ENCODE data around the gene NCMAP. TPM values are rescaled to one million over a fixed set of nuclear protein-coding genes. Genes with fewer than 3 reads are reported as not detected.
"Not testable (repeated sequence)": the region's sequence is repeated elsewhere in the genome, so short reads cannot be mapped to it uniquely, and the experiment has no call there.

The NCMAP gene
- total RNA-seq, 2 donors from 2014 or later, result 0.72 to 2.7 TPM

- H3K9me3 ChIP-seq, result no peaks in the 10 kb centered on the region
- H3K4me1 ChIP-seq, result no peaks in the 10 kb centered on the region
- no peak overlapping the region for H3K9ac ChIP-seq (ENCODE audit: low read depth in 2 of 2, low read length in 2 of 2)
- no peaks in the 10 kb centered on the region for H3K36me3 ChIP-seq
- intact Hi-C loops (cut with DNase I), result no loop called here
- no peak overlapping the region for H3K27ac ChIP-seq
- no peak for DNase-seq
- H3K4me3 ChIP-seq, result no peak overlapping the region
- no peak for TF ChIP-seq CTCF (IDR thresholded peaks at IDR 0.05)
- no peaks in the 10 kb centered on the region for H3K27me3 ChIP-seq
Observed at GRCh38 chr1:24526045-24526444, 29.8 kb upstream of the NCMAP start.

- DNase-seq, result peak; percentile 37
- H3K9me3 ChIP-seq, result no peaks in the 10 kb centered on the region
- H3K4me3 ChIP-seq, result no peak overlapping the region
- H3K4me1 ChIP-seq, result no peaks in the 10 kb centered on the region
- intact Hi-C loops (cut with DNase I), result no loop called here
- TF ChIP-seq CTCF (IDR thresholded peaks at IDR 0.05), result peak; percentile 45
- H3K27ac ChIP-seq, result no peak overlapping the region
- no peaks in the 10 kb centered on the region for H3K27me3 ChIP-seq
- no peaks in the 10 kb centered on the region for H3K36me3 ChIP-seq
- no peak overlapping the region for H3K9ac ChIP-seq (ENCODE audit: low read depth in 2 of 2, low read length in 2 of 2)
Observed at GRCh38 chr1:24526940-24527542, 28.8 kb upstream of the NCMAP start.

GRCh38 chr1:24528744-24529143, 27.1 kb upstream of the NCMAP start:
- TF ChIP-seq CTCF (IDR thresholded peaks at IDR 0.05), result no peak
- intact Hi-C loops (cut with DNase I), result no loop called here

GRCh38 chr1:24529292-24529691, 26.6 kb upstream of the NCMAP start:
- H3K27me3 ChIP-seq; H3K9ac ChIP-seq (ENCODE audit: low read depth in 2 of 2, low read length in 2 of 2); H3K4me1 ChIP-seq; intact Hi-C loops (cut with DNase I); DNase-seq; H3K27ac ChIP-seq; H3K9me3 ChIP-seq; H3K36me3 ChIP-seq; H3K4me3 ChIP-seq: not testable (repeated sequence)

More at GRCh38 chr1:24528744-24529143, 27.1 kb upstream of the NCMAP start:
- DNase-seq, result no peak
- Histone ChIP-seq H3K36me3 (no peaks in the 10 kb centered on the region), H3K9me3 (no peaks in the 10 kb centered on the region), H3K4me3 (no peak overlapping the region), H3K4me1 (no peaks in the 10 kb centered on the region), H3K9ac (ENCODE audit: low read depth in 2 of 2, low read length in 2 of 2) (no peak overlapping the region), H3K27ac (no peak overlapping the region), H3K27me3 (no peaks in the 10 kb centered on the region)

GRCh38 chr1:24535021-24535424, 20.9 kb upstream of the NCMAP start:
- Histone ChIP-seq H3K27ac (peak overlapping the region; percentile 67), H3K4me3 (no peak overlapping the region), H3K9me3 (no peaks in the 10 kb centered on the region), H3K36me3 (no peaks in the 10 kb centered on the region), H3K27me3 (no peaks in the 10 kb centered on the region), H3K4me1 (no peaks in the 10 kb centered on the region), H3K9ac (ENCODE audit: low read depth in 2 of 2, low read length in 2 of 2) (peak overlapping the region in 1 of 2 donors; percentile 26)
- intact Hi-C loops (cut with DNase I), result no loop called here
- DNase-seq, result no peak
- no peak for TF ChIP-seq CTCF (IDR thresholded peaks at IDR 0.05)

GRCh38 chr1:24535778-24536177, 20.1 kb upstream of the NCMAP start:
- Histone ChIP-seq H3K4me1 (no peaks in the 10 kb centered on the region), H3K9me3 (no peaks in the 10 kb centered on the region), H3K9ac (ENCODE audit: low read depth in 2 of 2, low read length in 2 of 2) (no peak overlapping the region), H3K27me3 (no peaks in the 10 kb centered on the region), H3K36me3 (no peaks in the 10 kb centered on the region), H3K27ac (peak overlapping the region; percentile 67), H3K4me3 (no peak overlapping the region)
- TF ChIP-seq CTCF (IDR thresholded peaks at IDR 0.05), result no peak
- DNase-seq, result no peak
- intact Hi-C loops (cut with DNase I), result no loop called here
